Endothelial cell of umbilical vein (primary cell): Measurements from ENCODE around the gene TMEM266. TPM values are rescaled to one million over a fixed set of nuclear protein-coding genes. Genes with fewer than 3 reads are reported as not detected.

ENCODE experiments used
- BruUV-seq: library from RNA; stranded (reverse); fragments of 400-500 nt; replicated peaks from 2 replicates; lab custom pipeline; 2021; lab: Mats Ljungman, UMichigan
- CTCF ChIA-PET: fragments of 300-600, 350-600 bp; sonication (Branson Sonifier 250); formaldehyde crosslinking; loops from one replicate; lab custom pipeline; 2021; ENCODE audit warnings: antibody characterized with exemption, inconsistent platforms; lab: Charles Lee
- POLR2A ChIA-PET: fragments of 300-600, 350-600 bp; sonication (Branson Sonifier 250); formaldehyde crosslinking; loops from one replicate; lab custom pipeline; 2021; ENCODE audit warnings: antibody characterized with exemption, inconsistent platforms; lab: Charles Lee
- DNase-seq: peaks from one replicate; pipeline ENCODE4 v3.0.0-alpha.2; 2011; ENCODE audit warnings: low read depth, low spot score
- FAIRE-seq: peaks from 2 replicates; lab custom pipeline; 2011; peaks lifted over from hg19 to GRCh38; lab: Jason Lieb, UNC
- H2AFZ ChIP-seq: 2 replicates; pipeline ENCODE4 v1.6.0; 2012; ENCODE audit warnings: low read depth, low read length, control low read depth, inconsistent platforms
- H3K27ac ChIP-seq: 2 replicates; pipeline ENCODE4 v1.5.1; 2011; ENCODE audit warnings: low read depth, mild to moderate bottlenecking, control low read depth, low read length, moderate library complexity; ENCODE audit not compliant: insufficient read depth
- H3K27me3 ChIP-seq, 2 experiments: 2 replicates each; pipeline versions ENCODE4 v1.6.0 to v1.6.1; 2011; ENCODE audit warnings: low read length in 2 of 2, mixed read lengths in 1 of 2; ENCODE audit not compliant: control insufficient read depth in 2 of 2, insufficient read depth in 2 of 2
- H3K36me3 ChIP-seq, 2 experiments: 2 replicates in 1 of 2; 3 replicates in 1 of 2; pipeline ENCODE4 v1.5.1; 2011; ENCODE audit warnings: low read length in 2 of 2, mild to moderate bottlenecking in 1 of 2, moderate library complexity in 1 of 2; ENCODE audit not compliant: control insufficient read depth in 2 of 2, insufficient read depth in 2 of 2; ENCODE audit errors: extremely low read depth in 1 of 2
- H3K4me1 ChIP-seq: 3 replicates; pipeline ENCODE4 v1.5.1; 2011; ENCODE audit warnings: mild to moderate bottlenecking, low read length; ENCODE audit not compliant: control insufficient read depth, insufficient read depth; ENCODE audit errors: extremely low read depth
- H3K4me2 ChIP-seq: 2 replicates; pipeline ENCODE4 v1.6.1; 2011; ENCODE audit warnings: low read length, control low read depth, mixed read lengths; ENCODE audit not compliant: insufficient read depth
- H3K4me3 ChIP-seq, 3 experiments: fragments of 200-600 bp in 1 of 3; sonication (generic), shearing (Covaris generic) in 1 of 3; replicated peaks in 1 of 3; 2 replicates each; pipeline ENCODE4 v1.5.1; 2011 to 2016; ENCODE audit warnings: control low read depth in 3 of 3, low read length in 3 of 3, mild to moderate bottlenecking in 2 of 3, inconsistent platforms in 1 of 3, low read depth in 1 of 3, moderate library complexity in 1 of 3; ENCODE audit not compliant: insufficient read depth in 1 of 3
- H3K79me2 ChIP-seq: 2 replicates; pipeline ENCODE4 v1.6.0; 2012; ENCODE audit warnings: low read length, inconsistent platforms; ENCODE audit not compliant: control insufficient read depth, insufficient read depth
- H3K9ac ChIP-seq: replicated peaks from 2 replicates; pipeline ENCODE3; 2011; ENCODE audit warnings: low read length, control low read depth; ENCODE audit not compliant: insufficient read depth; ENCODE audit errors: extremely low read depth
- H3K9me1 ChIP-seq: replicated peaks from 3 replicates; pipeline ENCODE4 v1.6.0; 2011; ENCODE audit warnings: mild to moderate bottlenecking, low read length; ENCODE audit not compliant: control insufficient read depth, insufficient read depth; ENCODE audit errors: extremely low read depth
- H3K9me3 ChIP-seq: replicated peaks from 2 replicates; pipeline ENCODE4 v1.5.1; 2012; ENCODE audit warnings: low read length, inconsistent platforms; ENCODE audit not compliant: control insufficient read depth, insufficient read depth
- H4K20me1 ChIP-seq: replicated peaks from 2 replicates; pipeline ENCODE3; 2011; ENCODE audit warnings: mild to moderate bottlenecking, low read length; ENCODE audit not compliant: control insufficient read depth, insufficient read depth; ENCODE audit errors: extremely low read depth
- EZH2 ChIP-seq: IDR thresholded peaks from 2 replicates; pipeline ENCODE4 v1.6.1; 2012; ENCODE audit warnings: borderline replicate concordance, low read depth, mild to moderate bottlenecking, moderate library complexity, low read length, inconsistent platforms; ENCODE audit not compliant: severe bottlenecking
- FOS ChIP-seq: IDR thresholded peaks from 2 replicates; pipeline ENCODE4 v1.6.1; 2011; ENCODE audit warnings: mild to moderate bottlenecking, low read length, moderate library complexity, borderline replicate concordance; ENCODE audit not compliant: insufficient read depth
- GATA2 ChIP-seq: IDR thresholded peaks from 2 replicates; pipeline ENCODE4 v1.7.0; 2011; ENCODE audit warnings: low read depth, mild to moderate bottlenecking, moderate library complexity, mixed read lengths, low read length; ENCODE audit not compliant: insufficient read length, insufficient read depth
- JUN ChIP-seq: IDR thresholded peaks from 2 replicates; pipeline ENCODE4 v1.6.1; 2011; ENCODE audit warnings: borderline replicate concordance, low read depth; ENCODE audit not compliant: insufficient read length, insufficient read depth
- MYC ChIP-seq: IDR thresholded peaks from one replicate; pipeline ENCODE4 v1.6.1; 2011; ENCODE audit warnings: mild to moderate bottlenecking, low read depth, low read length
- POLR2A ChIP-seq: IDR thresholded peaks from 2 replicates; pipeline ENCODE4 v1.6.1; 2012; ENCODE audit warnings: low read depth, mild to moderate bottlenecking, control low read depth, low read length
- POLR2AphosphoS5 ChIP-seq: IDR thresholded peaks from 2 replicates; pipeline ENCODE4 v1.6.1; 2012; ENCODE audit warnings: low read depth, mild to moderate bottlenecking, control low read depth, low read length, moderate library complexity; ENCODE audit not compliant: insufficient read depth
- dilution Hi-C: fragments of 300-500 bp; cut with MboI; formaldehyde crosslinking; loops from one replicate; pipeline ENCODE4 v1.15.0; 2019; ENCODE audit warnings: low sequenced_read_pairs; ENCODE audit not compliant: extremely low pct_ligation_motif_present
- intact Hi-C: fragments of 100-400 bp; cut with micrococcal nuclease; formaldehyde crosslinking; loops from one replicate; pipeline ENCODE4 v1.10.0; 2022
- polyA plus RNA-seq, 4 experiments: library from polyadenylated mRNA; depleted of rRNA in 3 of 4; stranded (reverse) in 3 of 4; unstranded in 1 of 4; fragments of >200 nt; gene quantifications; 2 replicates each; pipeline versions ENCODE4 v1.2.1 to v1.2.3, GENCODE V29; 2011 to 2012; ENCODE audit warnings: missing spikeins in 1 of 4
- total RNA-seq: library from RNA; stranded (reverse); gene quantifications from 2 replicates; pipeline ENCODE4 v1.2.3, GENCODE V29; 2021
- TF ChIP-seq, protein P1 (sequence below), 2 donors: IDR thresholded peaks; 1 replicate in 1 of 2; 2 replicates in 1 of 2; pipeline ENCODE4 v1.5.1; 2011; ENCODE audit warnings: low read length in 2 of 2, mild to moderate bottlenecking in 2 of 2, moderate library complexity in 2 of 2, control low read depth in 1 of 2, inconsistent platforms in 1 of 2, low read depth in 1 of 2; ENCODE audit not compliant: insufficient read depth in 1 of 2; ENCODE audit errors: extremely low read depth in 1 of 2
- TF ChIP-seq, protein P2 (sequence below): IDR thresholded peaks from 2 replicates; pipeline ENCODE4 v1.6.1; 2011; ENCODE audit not compliant: insufficient read depth, insufficient read length

Gene TMEM266
- total and polyA plus RNA-seq, 2 donors (not counting 3 experiments of a cell fraction or from before 2014, with no cell fraction given): not detected

DNA sequence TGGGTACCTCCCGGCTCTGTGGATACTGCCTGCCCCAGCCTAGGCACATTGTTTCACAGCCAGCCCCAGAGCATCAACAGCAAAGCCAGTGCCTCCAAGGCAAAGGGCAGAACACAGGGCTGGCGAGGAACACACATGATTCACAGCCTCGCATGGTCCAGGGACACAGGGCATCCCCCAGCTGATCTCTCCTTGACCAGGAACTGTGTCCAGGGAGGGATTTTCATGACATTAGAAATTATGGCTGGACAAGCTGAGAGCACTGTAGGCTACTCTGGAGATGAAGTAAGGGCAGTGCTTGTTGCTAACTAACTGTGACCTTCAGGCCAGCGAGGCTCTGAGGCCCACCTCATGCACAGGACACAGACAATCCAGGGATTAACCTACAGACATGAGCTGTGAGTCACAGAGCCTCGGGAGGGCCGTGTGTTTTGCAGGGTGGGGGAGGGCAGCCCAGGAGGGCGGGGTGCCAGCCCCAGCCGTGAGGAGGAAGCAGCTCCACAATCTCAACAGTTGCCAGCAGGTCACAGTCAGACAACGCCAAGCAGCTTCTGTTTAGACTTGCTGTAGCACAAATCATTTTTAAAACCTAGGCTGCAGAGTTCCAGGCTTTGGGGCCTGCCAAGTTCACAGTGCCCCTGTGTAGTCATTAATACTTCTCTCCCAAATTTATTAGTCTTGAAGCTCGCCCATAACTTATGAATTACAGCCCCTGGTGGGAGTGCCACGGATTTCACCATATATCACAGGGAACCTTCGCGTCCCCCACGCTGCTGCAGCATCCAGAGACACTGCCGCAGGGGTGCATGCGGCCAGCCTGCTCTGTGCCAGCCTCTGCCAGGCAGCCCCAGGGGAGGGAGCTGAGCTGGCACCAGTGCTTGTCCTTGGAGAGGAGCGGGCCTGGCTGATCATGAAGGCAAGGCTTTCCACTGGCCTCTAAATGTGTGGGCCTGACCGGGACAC, 136.8 kb downstream of the TMEM266 start:
- intact Hi-C loops: loop anchor here (5.0 kb wide), 1 partner anchor 81 kb away; no protein-coding TSS in a partner anchor
- no peak overlapping the region for H3K27ac ChIP-seq
- H3K4me3 ChIP-seq: no peak overlapping the region

More for the DNA sequence above, 136.8 kb downstream of the TMEM266 start:
- peak; percentile 86 for DNase-seq
- peaks cover 14% of the 10 kb centered on the region for H3K4me1 ChIP-seq
- peak; percentile 94 for FAIRE-seq
- TF ChIP-seq, protein P1, sequence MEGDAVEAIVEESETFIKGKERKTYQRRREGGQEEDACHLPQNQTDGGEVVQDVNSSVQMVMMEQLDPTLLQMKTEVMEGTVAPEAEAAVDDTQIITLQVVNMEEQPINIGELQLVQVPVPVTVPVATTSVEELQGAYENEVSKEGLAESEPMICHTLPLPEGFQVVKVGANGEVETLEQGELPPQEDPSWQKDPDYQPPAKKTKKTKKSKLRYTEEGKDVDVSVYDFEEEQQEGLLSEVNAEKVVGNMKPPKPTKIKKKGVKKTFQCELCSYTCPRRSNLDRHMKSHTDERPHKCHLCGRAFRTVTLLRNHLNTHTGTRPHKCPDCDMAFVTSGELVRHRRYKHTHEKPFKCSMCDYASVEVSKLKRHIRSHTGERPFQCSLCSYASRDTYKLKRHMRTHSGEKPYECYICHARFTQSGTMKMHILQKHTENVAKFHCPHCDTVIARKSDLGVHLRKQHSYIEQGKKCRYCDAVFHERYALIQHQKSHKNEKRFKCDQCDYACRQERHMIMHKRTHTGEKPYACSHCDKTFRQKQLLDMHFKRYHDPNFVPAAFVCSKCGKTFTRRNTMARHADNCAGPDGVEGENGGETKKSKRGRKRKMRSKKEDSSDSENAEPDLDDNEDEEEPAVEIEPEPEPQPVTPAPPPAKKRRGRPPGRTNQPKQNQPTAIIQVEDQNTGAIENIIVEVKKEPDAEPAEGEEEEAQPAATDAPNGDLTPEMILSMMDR (IDR thresholded peaks at IDR 0.05; ENCODE audit: extremely low read depth in 1 of 2, insufficient read depth in 1 of 2, low read depth in 1 of 2, low read length in 2 of 2): no peak
- no peak for TF ChIP-seq MYC
- no peak for TF ChIP-seq FOS
- TF ChIP-seq JUN: no peak
- TF ChIP-seq GATA2: no peak
- TF ChIP-seq, protein P2, sequence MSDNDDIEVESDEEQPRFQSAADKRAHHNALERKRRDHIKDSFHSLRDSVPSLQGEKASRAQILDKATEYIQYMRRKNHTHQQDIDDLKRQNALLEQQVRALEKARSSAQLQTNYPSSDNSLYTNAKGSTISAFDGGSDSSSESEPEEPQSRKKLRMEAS: no peak
- no peak for TF ChIP-seq EZH2
- TF ChIP-seq POLR2AphosphoS5: no peak
- TF ChIP-seq POLR2A: no peak
- H3K9me3 ChIP-seq: no peaks in the 10 kb centered on the region
- ChIA-PET POLR2A (interaction anchor here (0.6 to 1.7 kb wide), 2 partner anchors 9 to 10 kb away, joined by 3 to 5 read pairs; no protein-coding TSS in a partner anchor), CTCF (interaction anchor here (0.6 to 2.3 kb wide), 12 partner anchors 10 to 670 kb away, joined by 3 to 17 read pairs (median 4); no protein-coding TSS in a partner anchor)
- no peaks in the 10 kb centered on the region for H3K79me2 ChIP-seq
- BruUV-seq: no TSS peak
- no peak overlapping the region for H3K4me2 ChIP-seq
- H3K27me3 ChIP-seq: peaks cover 0 to 2% of the 10 kb centered on the region in 2 experiments
- no peak overlapping the region for H2AFZ ChIP-seq
- no peaks in the 10 kb centered on the region for H3K9me1 ChIP-seq
- no peak overlapping the region for H3K9ac ChIP-seq
- H4K20me1 ChIP-seq: no peaks in the 10 kb centered on the region
- H3K36me3 ChIP-seq: no peaks in the 10 kb centered on the region
- dilution Hi-C loops: no loop called here
